DLD1 (cell line): Measurements from ENCODE around the gene PTPRS.

Source experiments
- in situ Hi-C: cut with HindIII; loops from 2 replicates; pipeline ENCODE4 v1.10.0; 2017; ENCODE audit warnings: low sequenced_read_pairs

PTPRS gene

DNA sequence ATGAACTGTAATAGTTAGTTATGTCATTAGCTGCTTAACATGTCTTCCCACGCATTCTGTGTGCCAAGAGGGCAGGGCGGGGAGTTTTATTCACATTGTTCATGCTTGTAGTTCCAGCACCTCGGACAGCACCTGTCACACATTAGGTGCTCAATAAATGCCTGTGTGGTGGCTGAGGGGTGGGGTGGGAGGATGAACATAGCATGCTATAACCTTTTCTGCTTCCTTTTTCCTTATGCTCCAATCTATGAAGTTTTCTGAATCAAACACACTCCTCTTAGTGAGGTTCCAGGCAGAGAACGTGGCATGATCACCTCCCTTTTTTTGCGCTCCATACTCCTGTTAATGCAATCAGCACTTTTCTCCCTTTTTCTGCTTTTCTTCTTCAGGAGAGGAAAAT is 15.8 kb upstream of the PTPRS start:
- in situ Hi-C loops: no loop called here

- in situ Hi-C loops: no loop called here
These were observed 15.1 kb upstream of the PTPRS start for GRCh38 chr19:5355693-5356092.

- in situ Hi-C loops: no loop called here
These were observed 14.5 kb upstream of the PTPRS start for GRCh38 chr19:5355076-5355475.

- in situ Hi-C loops: no loop called here
These were observed 13.8 kb upstream of the PTPRS start for GRCh38 chr19:5354403-5354802.

GRCh38 chr19:5352229-5352763 is 11.7 kb upstream of the PTPRS start:
- in situ Hi-C loops: no loop called here

- in situ Hi-C loops: no loop called here
These were observed 11.2 kb upstream of the PTPRS start for GRCh38 chr19:5351731-5352228.

DNA sequence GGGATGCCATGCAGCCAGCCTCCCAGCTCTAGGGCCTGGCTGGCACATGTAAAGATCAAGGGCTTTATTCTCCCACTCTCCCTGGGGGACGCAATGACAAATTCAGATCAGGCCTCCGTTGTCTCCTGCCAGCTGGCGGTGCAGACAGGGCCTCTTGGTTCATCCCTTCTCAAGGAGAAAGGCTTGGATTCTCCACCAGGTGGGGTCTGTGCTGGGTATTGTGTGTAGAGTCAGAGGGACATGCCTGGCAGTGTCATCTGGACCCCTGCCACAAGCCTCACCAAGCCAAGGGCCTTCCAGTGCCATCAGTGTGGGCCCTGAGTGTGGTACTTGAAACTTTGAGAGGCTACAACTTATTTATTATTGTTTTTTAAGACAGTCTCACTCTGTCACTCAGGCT is 8.4 kb upstream of the PTPRS start:
- in situ Hi-C loops: loop anchor here (10.0 kb wide), 1 partner anchor 94 kb away; no protein-coding TSS in a partner anchor

DNA sequence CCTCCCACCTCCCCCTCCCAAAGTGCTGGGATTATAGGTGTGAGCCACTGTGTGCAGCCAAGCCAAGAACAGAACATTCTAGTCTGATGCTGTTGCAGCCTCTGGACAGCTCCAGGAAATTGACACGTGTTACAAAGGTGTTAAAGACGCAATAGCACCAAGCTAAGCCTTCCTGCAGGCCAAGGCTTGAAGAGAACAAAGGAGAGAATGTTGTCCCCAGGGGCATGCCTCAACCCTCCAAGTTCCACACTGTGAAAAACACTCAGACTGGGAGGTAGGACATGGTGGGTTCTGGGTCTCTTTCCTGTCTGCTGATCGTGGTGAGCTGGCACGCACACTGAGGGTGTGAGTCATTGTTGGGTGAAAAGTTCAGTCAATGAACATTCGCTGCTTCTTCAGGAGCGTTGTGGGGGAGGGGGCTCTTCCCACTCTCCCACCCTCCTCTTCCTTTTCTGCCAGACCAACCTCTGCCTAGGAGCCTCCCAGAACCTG is 5.3 kb upstream of the PTPRS start:
- in situ Hi-C loops: loop anchor here (10.0 kb wide), 1 partner anchor 91 kb away; no protein-coding TSS in a partner anchor

DNA sequence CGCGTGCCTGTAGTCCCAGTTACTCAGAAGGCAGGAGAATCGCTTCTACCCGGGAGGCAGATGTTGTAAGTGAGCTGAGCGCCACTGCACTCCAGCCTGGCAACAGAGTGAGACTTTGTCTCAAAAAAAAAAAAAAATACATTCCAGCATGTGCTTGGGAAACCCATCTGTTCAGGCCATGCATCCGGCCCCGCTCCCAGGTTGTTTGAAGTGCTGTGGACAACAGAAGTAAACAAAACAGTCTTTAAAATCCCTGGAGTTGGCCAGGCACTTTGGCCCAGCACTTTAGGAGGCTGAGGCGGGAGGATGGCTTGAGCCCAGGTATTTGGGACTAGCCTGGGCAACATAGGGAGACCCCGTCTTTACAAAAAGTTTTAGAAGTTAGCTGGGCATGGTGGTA is 3.2 kb upstream of the PTPRS start:
- in situ Hi-C loops: loop anchor here (10.0 kb wide), 1 partner anchor 89 kb away; no protein-coding TSS in a partner anchor

- in situ Hi-C loops: loop anchor here (10.0 kb wide), 1 partner anchor 88 kb away; no protein-coding TSS in a partner anchor
These were observed 2.1 kb upstream of the PTPRS start for GRCh38 chr19:5342573-5343201.

GRCh38 chr19:5341981-5342380 is 1.4 kb upstream of the PTPRS start:
- in situ Hi-C loops: loop anchor here (10.0 kb wide), 1 partner anchor 87 kb away; no protein-coding TSS in a partner anchor

DNA sequence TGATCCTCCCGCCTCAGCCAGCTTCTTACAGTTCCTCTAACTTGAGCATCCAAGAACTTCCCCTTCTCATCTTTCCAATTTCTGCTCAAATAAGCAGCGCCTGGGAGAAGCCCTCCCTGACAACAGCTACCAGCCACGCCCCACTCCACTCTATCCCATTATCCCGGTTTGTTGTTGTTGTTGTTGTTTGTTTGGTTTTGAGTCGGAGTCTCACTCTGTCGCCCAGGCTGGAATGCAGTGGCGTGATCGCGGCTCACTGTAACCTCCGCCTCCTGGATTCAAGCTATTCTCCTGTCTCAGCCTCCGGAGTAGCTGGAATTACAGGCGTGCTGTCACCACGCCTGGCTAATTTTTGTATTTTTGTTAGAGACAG is 822 bp upstream of the PTPRS start:
- in situ Hi-C loops: loop anchor here (10.0 kb wide), 1 partner anchor 87 kb away; no protein-coding TSS in a partner anchor

DNA sequence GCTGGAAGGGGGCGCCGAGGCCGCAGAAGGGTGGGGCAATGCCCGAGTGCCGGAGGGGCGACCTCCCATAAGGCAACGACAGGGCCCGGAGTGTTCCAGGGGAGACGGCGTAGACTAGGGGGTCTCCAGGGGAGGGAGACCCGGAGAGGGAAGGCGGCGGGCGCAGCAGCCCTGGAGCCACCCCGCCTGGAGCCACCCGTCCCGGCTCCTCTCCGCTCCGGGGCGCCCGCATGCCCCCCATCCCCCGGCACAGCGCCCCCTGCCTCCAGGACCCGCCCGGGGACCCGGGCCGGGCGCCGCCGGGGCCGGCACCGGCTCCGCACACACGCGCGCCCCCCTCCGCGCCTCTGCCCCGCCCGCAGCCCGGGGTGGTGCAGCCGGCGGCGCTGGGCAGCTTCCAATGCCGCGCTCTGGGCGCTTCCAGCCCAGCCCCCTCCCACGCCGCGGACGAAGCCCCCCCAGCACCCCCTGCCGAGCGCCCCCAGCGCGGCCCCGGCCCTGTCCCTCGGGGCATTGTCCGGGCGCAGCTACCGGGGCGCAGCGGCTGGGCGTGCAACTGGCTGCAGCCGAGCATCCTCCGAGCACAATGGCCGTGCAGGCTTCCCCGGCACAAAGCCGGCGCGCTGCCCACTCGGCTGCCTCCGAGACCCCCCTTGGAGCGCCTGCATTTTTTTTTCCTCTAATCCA is 519 bp downstream of the PTPRS start:
- in situ Hi-C loops: loop anchor here (10.0 kb wide), 1 partner anchor 85 kb away; no protein-coding TSS in a partner anchor

- in situ Hi-C loops: no loop called here
These were observed 1.2 kb downstream of the PTPRS start for GRCh38 chr19:5339198-5339949.

DNA sequence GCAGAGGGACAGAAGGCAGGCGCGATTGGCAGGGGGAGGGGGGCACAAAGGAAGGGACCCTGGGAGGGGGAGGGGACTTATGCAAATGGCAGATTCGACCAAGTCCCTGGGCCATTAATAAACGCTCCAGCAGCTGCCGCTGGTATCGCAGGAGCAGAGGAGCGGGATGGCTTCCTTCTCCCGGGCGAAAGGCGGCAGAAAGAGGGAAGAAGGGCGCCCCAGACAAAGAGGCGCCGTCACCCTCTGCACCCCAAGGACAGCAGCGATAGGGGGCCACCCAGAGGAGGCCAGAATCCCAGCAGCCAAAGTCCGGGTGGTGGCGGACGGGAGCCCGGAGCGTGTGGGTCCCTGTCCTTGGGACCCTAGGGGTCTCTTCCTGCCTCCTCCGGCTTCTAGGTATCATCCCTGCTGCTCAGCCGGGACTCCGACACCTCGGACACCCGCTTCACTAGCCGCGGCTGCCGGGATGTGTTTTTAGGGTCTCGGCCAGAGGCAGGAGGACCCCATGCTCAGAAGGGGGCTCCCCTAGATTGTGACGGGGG is 1.9 kb downstream of the PTPRS start:
- in situ Hi-C loops: no loop called here

GRCh38 chr19:5337708-5338655 is 2.6 kb downstream of the PTPRS start:
- in situ Hi-C loops: no loop called here

DNA sequence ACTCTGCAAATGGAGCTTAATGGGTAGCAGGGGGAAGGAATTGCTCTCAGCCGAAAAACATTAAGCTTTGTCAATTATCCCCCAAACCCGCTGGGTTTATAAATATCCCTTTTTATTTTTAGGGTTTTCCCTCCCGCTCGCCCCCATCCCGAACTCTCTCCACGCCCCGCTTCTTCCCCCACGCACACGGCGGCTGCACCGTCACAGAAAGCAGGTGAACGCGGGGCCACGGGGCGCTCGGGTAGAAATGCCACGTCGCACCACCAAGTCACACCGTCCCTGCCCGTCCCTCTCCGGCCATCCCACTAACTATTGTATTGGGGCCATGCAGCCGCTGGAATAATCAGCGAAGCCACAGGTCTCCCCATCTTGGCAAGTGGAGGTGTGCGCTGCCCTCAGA is 3.5 kb downstream of the PTPRS start:
- in situ Hi-C loops: no loop called here

GRCh38 chr19:5336195-5336965 is 4.2 kb downstream of the PTPRS start:
- in situ Hi-C loops: no loop called here

DNA sequence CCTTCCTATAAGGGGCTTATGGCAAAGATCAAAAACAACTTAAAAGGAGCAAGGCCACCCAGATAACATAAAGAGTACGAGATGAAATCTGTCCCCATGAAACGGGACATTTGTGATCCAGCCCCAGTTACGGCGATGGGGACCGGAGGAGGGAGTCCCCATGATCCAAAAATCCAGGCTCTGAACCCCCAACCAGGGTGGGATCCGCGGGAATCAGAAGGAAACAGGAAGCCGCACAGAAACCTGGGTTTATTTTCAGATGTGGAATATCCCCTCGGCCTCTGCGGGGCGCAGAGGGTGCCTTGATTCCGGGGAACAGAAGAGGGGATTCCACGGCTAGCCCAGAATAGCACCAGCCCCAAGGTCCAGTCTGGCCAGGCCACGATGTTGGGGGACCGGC is 5.0 kb downstream of the PTPRS start:
- in situ Hi-C loops: no loop called here
